WTC11 (cell line): ENCODE measurements around the gene ABCB1. TPM values are rescaled to one million over a fixed set of nuclear protein-coding genes. Genes with fewer than 3 reads are reported as not detected.

Experiments
- ATAC-seq: fragments of 200-7000 bp; cut with Tn5 transposase; 2 replicates; pipeline ENCODE4 v1.10.0; 2021; ENCODE audit warnings: mild to moderate bottlenecking, moderate library complexity
- CTCF ChIA-PET: fragments of 300-600 bp; sonication (Branson Sonifier 250); formaldehyde crosslinking; loops from one replicate; lab custom pipeline; 2021; ENCODE audit warnings: antibody characterized with exemption; lab: Charles Lee
- POLR2A ChIA-PET: fragments of 350-600 bp; sonication (Branson Sonifier 250); formaldehyde crosslinking; loops from one replicate; lab custom pipeline; 2021; ENCODE audit warnings: antibody characterized with exemption; lab: Charles Lee
- DNase-seq: peaks from one replicate; pipeline ENCODE4 v3.0.0; 2021; ENCODE audit warnings: low spot score
- H3K27ac Mint-ChIP-seq: 2 replicates; pipeline ENCODE4 v1.8.0; 2021; ENCODE audit warnings: mixed read lengths
- H3K27me3 Mint-ChIP-seq: 2 replicates; pipeline ENCODE4 v1.8.0; 2021; ENCODE audit warnings: low read depth, mild to moderate bottlenecking, moderate library complexity, mixed read lengths
- H3K36me3 Mint-ChIP-seq: 2 replicates; pipeline ENCODE4 v1.8.0; 2021; ENCODE audit warnings: mixed read lengths
- H3K4me1 Mint-ChIP-seq: 2 replicates; pipeline ENCODE4 v1.8.0; 2022; ENCODE audit warnings: mixed read lengths
- H3K4me3 Mint-ChIP-seq: 2 replicates; pipeline ENCODE4 v1.8.0; 2021; ENCODE audit warnings: mild to moderate bottlenecking, moderate library complexity, mixed read lengths
- H3K9me3 Mint-ChIP-seq: 2 replicates; pipeline ENCODE4 v1.8.0; 2021; ENCODE audit warnings: mixed read lengths
- HMGA2 ChIP-seq: fragments of 250-450 bp; sonication (Bioruptor Pico); IDR thresholded peaks from 2 replicates; pipeline ENCODE4 v1.4.0; 2021; ENCODE audit warnings: mild to moderate bottlenecking, moderate library complexity
- ZNF232 ChIP-seq: sonication (generic); formaldehyde crosslinking; IDR thresholded peaks from 2 replicates; pipeline ENCODE4 v1.8.0; 2022; ENCODE audit warnings: mild to moderate bottlenecking, missing genetic modification reagents
- ZNF317 ChIP-seq: sonication (generic); formaldehyde crosslinking; IDR thresholded peaks from 2 replicates; pipeline ENCODE4 v1.8.1; 2023; ENCODE audit warnings: low read depth, mild to moderate bottlenecking, moderate library complexity, missing genetic modification reagents, borderline replicate concordance
- ZNF396 ChIP-seq: fragments of 250-450 bp; sonication (Bioruptor Pico); IDR thresholded peaks from 2 replicates; pipeline ENCODE4 v1.8.0; 2021; ENCODE audit warnings: mild to moderate bottlenecking, moderate library complexity, borderline replicate concordance
- total RNA-seq: library from RNA; stranded (reverse); gene quantifications from 3 replicates; pipeline ENCODE4 v1.2.3, GENCODE V29; 2021
- TF ChIP-seq, protein P1 (sequence below): sonication (generic); formaldehyde crosslinking; IDR thresholded peaks from 2 replicates; pipeline ENCODE4 v1.8.0; 2023; ENCODE audit warnings: missing genetic modification reagents, mild to moderate bottlenecking, borderline replicate concordance
- TF ChIP-seq, protein P2 (sequence below): sonication (generic); formaldehyde crosslinking; IDR thresholded peaks from 2 replicates; pipeline ENCODE4 v1.8.0; 2023; ENCODE audit warnings: missing genetic modification reagents
- TF ChIP-seq, protein P3 (sequence below): sonication (generic); formaldehyde crosslinking; IDR thresholded peaks from 2 replicates; pipeline ENCODE4 v1.8.0; 2022; ENCODE audit warnings: missing genetic modification reagents
- TF ChIP-seq, protein P4 (sequence below): fragments of 250-450 bp; sonication (Bioruptor Pico); IDR thresholded peaks from 2 replicates; pipeline ENCODE4 v1.9.0; 2021; ENCODE audit warnings: mild to moderate bottlenecking, borderline replicate concordance

Gene ABCB1
- total RNA-seq, 1 experiment from 2014 or later, result 0.94 TPM

DNA sequence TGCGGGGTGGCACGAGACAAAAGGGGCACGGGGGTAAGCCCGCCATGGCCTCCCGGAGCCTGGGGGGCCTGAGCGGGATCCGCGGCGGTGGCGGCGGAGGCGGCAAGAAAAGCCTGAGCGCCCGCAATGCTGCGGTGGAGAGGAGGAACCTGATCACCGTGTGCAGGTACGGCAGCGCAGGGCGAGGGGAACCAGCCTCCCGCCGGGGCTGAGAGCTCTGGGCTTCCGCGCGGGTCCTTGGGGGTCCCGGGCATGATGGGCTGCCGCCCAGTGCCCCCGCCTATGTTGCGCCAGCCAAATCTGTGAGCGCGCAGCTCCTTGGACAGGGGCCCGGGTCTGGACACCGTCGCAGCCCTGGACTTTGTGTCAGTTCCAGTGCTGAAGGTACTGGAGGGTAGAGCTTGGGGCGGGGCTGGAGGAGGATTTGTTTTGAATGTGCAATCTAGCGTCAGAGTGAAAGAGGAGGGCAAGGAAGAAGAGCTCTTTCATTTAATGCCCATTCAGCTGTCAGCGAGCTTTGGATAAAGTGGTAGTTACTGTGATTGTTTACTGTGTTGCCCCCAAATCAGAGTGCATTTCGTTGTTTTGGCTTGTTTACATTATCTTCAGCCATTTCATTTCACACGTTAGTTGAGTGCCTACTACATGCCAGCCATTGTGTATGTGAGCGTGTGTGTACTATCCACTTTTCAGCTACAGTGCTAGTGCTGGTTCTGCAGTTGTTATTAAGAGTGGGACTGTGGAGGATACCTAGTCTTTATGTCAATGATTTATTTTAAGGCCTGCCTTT lies 28.3 kb upstream of the ABCB1 start:
- H3K27me3 Mint-ChIP-seq, result peaks cover 42% of the 10 kb centered on the region
- H3K4me1 Mint-ChIP-seq, result peaks cover 8% of the 10 kb centered on the region
- peak overlapping the region; percentile 73 for H3K4me3 Mint-ChIP-seq
- POLR2A ChIA-PET, result no interaction called here
- DNase-seq (peak; percentile 47), ATAC-seq (peak; percentile 69)
- no peaks in the 10 kb centered on the region for H3K36me3 Mint-ChIP-seq
- H3K27ac Mint-ChIP-seq, result no peak overlapping the region
- CTCF ChIA-PET, result no interaction called here
- H3K9me3 Mint-ChIP-seq, result no peaks in the 10 kb centered on the region
- TF ChIP-seq, protein P1, sequence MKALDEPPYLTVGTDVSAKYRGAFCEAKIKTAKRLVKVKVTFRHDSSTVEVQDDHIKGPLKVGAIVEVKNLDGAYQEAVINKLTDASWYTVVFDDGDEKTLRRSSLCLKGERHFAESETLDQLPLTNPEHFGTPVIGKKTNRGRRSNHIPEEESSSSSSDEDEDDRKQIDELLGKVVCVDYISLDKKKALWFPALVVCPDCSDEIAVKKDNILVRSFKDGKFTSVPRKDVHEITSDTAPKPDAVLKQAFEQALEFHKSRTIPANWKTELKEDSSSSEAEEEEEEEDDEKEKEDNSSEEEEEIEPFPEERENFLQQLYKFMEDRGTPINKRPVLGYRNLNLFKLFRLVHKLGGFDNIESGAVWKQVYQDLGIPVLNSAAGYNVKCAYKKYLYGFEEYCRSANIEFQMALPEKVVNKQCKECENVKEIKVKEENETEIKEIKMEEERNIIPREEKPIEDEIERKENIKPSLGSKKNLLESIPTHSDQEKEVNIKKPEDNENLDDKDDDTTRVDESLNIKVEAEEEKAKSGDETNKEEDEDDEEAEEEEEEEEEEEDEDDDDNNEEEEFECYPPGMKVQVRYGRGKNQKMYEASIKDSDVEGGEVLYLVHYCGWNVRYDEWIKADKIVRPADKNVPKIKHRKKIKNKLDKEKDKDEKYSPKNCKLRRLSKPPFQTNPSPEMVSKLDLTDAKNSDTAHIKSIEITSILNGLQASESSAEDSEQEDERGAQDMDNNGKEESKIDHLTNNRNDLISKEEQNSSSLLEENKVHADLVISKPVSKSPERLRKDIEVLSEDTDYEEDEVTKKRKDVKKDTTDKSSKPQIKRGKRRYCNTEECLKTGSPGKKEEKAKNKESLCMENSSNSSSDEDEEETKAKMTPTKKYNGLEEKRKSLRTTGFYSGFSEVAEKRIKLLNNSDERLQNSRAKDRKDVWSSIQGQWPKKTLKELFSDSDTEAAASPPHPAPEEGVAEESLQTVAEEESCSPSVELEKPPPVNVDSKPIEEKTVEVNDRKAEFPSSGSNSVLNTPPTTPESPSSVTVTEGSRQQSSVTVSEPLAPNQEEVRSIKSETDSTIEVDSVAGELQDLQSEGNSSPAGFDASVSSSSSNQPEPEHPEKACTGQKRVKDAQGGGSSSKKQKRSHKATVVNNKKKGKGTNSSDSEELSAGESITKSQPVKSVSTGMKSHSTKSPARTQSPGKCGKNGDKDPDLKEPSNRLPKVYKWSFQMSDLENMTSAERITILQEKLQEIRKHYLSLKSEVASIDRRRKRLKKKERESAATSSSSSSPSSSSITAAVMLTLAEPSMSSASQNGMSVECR (CRISPR knock-in tag), result peak; percentile 37; the same call in 1 of the 2 replicates
- no peak for TF ChIP-seq ZNF317 (CRISPR knock-in tag)
- TF ChIP-seq, protein P2, sequence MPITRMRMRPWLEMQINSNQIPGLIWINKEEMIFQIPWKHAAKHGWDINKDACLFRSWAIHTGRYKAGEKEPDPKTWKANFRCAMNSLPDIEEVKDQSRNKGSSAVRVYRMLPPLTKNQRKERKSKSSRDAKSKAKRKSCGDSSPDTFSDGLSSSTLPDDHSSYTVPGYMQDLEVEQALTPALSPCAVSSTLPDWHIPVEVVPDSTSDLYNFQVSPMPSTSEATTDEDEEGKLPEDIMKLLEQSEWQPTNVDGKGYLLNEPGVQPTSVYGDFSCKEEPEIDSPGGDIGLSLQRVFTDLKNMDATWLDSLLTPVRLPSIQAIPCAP (CRISPR knock-in tag), result no peak
- no peak for TF ChIP-seq ZNF396 (CRISPR knock-in tag)

DNA sequence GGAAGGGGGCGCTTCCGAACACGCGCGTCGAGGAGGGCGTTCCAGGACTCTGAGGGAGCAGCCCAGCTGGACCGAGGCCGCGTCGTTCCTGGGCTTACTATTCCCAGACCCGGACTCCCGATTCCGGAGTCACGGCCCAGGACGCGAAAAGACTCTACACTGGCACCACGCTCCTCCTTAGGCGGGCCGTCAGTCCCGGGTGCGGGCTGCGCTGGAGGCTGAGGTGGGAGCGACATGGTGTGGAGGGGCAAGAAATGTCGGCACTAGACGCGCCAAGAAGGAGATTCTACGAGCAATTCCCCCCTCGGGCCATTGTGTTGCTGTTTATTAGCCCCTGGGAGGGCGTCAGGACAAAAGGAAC lies 26.9 kb upstream of the ABCB1 start:
- POLR2A ChIA-PET, result no interaction called here
- Mint-ChIP-seq H3K27me3 (peaks cover 42% of the 10 kb centered on the region), H3K4me1 (peaks cover 8% of the 10 kb centered on the region), H3K9me3 (no peaks in the 10 kb centered on the region), H3K4me3 (peak overlapping the region; percentile 73), H3K27ac (no peak overlapping the region), H3K36me3 (no peaks in the 10 kb centered on the region)
- TF ChIP-seq HMGA2 (CRISPR knock-in tag) (no peak), ZNF232 (no peak)
- TF ChIP-seq, protein P3, sequence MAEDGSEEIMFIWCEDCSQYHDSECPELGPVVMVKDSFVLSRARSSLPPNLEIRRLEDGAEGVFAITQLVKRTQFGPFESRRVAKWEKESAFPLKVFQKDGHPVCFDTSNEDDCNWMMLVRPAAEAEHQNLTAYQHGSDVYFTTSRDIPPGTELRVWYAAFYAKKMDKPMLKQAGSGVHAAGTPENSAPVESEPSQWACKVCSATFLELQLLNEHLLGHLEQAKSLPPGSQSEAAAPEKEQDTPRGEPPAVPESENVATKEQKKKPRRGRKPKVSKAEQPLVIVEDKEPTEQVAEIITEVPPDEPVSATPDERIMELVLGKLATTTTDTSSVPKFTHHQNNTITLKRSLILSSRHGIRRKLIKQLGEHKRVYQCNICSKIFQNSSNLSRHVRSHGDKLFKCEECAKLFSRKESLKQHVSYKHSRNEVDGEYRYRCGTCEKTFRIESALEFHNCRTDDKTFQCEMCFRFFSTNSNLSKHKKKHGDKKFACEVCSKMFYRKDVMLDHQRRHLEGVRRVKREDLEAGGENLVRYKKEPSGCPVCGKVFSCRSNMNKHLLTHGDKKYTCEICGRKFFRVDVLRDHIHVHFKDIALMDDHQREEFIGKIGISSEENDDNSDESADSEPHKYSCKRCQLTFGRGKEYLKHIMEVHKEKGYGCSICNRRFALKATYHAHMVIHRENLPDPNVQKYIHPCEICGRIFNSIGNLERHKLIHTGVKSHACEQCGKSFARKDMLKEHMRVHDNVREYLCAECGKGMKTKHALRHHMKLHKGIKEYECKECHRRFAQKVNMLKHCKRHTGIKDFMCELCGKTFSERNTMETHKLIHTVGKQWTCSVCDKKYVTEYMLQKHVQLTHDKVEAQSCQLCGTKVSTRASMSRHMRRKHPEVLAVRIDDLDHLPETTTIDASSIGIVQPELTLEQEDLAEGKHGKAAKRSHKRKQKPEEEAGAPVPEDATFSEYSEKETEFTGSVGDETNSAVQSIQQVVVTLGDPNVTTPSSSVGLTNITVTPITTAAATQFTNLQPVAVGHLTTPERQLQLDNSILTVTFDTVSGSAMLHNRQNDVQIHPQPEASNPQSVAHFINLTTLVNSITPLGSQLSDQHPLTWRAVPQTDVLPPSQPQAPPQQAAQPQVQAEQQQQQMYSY (CRISPR knock-in tag), result no peak
- TF ChIP-seq, protein P4, sequence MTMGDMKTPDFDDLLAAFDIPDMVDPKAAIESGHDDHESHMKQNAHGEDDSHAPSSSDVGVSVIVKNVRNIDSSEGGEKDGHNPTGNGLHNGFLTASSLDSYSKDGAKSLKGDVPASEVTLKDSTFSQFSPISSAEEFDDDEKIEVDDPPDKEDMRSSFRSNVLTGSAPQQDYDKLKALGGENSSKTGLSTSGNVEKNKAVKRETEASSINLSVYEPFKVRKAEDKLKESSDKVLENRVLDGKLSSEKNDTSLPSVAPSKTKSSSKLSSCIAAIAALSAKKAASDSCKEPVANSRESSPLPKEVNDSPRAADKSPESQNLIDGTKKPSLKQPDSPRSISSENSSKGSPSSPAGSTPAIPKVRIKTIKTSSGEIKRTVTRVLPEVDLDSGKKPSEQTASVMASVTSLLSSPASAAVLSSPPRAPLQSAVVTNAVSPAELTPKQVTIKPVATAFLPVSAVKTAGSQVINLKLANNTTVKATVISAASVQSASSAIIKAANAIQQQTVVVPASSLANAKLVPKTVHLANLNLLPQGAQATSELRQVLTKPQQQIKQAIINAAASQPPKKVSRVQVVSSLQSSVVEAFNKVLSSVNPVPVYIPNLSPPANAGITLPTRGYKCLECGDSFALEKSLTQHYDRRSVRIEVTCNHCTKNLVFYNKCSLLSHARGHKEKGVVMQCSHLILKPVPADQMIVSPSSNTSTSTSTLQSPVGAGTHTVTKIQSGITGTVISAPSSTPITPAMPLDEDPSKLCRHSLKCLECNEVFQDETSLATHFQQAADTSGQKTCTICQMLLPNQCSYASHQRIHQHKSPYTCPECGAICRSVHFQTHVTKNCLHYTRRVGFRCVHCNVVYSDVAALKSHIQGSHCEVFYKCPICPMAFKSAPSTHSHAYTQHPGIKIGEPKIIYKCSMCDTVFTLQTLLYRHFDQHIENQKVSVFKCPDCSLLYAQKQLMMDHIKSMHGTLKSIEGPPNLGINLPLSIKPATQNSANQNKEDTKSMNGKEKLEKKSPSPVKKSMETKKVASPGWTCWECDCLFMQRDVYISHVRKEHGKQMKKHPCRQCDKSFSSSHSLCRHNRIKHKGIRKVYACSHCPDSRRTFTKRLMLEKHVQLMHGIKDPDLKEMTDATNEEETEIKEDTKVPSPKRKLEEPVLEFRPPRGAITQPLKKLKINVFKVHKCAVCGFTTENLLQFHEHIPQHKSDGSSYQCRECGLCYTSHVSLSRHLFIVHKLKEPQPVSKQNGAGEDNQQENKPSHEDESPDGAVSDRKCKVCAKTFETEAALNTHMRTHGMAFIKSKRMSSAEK (CRISPR knock-in tag), result no peak
- DNase-seq (peak; percentile 26), ATAC-seq (peak; percentile 54)
- CTCF ChIA-PET, result no interaction called here
